ENCODE results near the gene ROBO1. TPM values are rescaled to one million over a fixed set of nuclear protein-coding genes. Genes with fewer than 3 reads are reported as not detected.

ROBO1 gene
- total RNA-seq, 1 experiment from 2014 or later: 32.2 TPM

GRCh38 chr3:78601249-78601648, 1166.5 kb downstream of the ROBO1 start:
- Mint-ChIP-seq H3K27me3 (ENCODE audit: insufficient read depth, unreplicated experiment) (no peaks in the 10 kb centered on the region), H3K27ac (ENCODE audit: low read depth, unreplicated experiment) (no peak overlapping the region), H3K4me1 (ENCODE audit: insufficient read depth, unreplicated experiment) (no peaks in the 10 kb centered on the region), H3K4me3 (ENCODE audit: unreplicated experiment) (no peak overlapping the region), H3K9me3 (ENCODE audit: unreplicated experiment) (no peaks in the 10 kb centered on the region), H3K36me3 (ENCODE audit: insufficient read depth, unreplicated experiment) (no peaks in the 10 kb centered on the region)
- ChIA-PET CTCF (interaction anchor here (0.5 kb wide), 1 partner anchor 1946 kb away, joined by 4 read pairs; no protein-coding TSS in a partner anchor), POLR2A (no interaction called here)
- BruUV-seq (replicated peaks): no TSS peak
- intact Hi-C loops (cut with micrococcal nuclease): no loop called here
- DNase-seq (ENCODE audit: unreplicated experiment): no peak
- TF ChIP-seq CTCF (IDR thresholded peaks at IDR 0.05; ENCODE audit: unreplicated experiment): no peak

- Mint-ChIP-seq H3K4me3 (ENCODE audit: unreplicated experiment) (no peak overlapping the region), H3K27me3 (ENCODE audit: insufficient read depth, unreplicated experiment) (no peaks in the 10 kb centered on the region), H3K27ac (ENCODE audit: low read depth, unreplicated experiment) (no peak overlapping the region), H3K36me3 (ENCODE audit: insufficient read depth, unreplicated experiment) (no peaks in the 10 kb centered on the region), H3K4me1 (ENCODE audit: insufficient read depth, unreplicated experiment) (no peaks in the 10 kb centered on the region), H3K9me3 (ENCODE audit: unreplicated experiment) (no peaks in the 10 kb centered on the region)
- ChIA-PET POLR2A (no interaction called here), CTCF (no interaction called here)
- no peak for TF ChIP-seq CTCF (IDR thresholded peaks at IDR 0.05; ENCODE audit: unreplicated experiment)
- intact Hi-C loops (cut with micrococcal nuclease): no loop called here
- no peak for DNase-seq (ENCODE audit: unreplicated experiment)
- BruUV-seq (replicated peaks): no TSS peak
Observed at GRCh38 chr3:78589778-78590177, 1178.0 kb downstream of the ROBO1 start.

GRCh38 chr3:78588906-78589621, 1178.7 kb downstream of the ROBO1 start:
- TF ChIP-seq CTCF (IDR thresholded peaks at IDR 0.05; ENCODE audit: unreplicated experiment): no peak
- no peak overlapping the region for H3K27ac Mint-ChIP-seq (ENCODE audit: low read depth, unreplicated experiment)
- intact Hi-C loops (cut with micrococcal nuclease): no loop called here
- CTCF ChIA-PET: no interaction called here
- no TSS peak for BruUV-seq (replicated peaks)
- no peaks in the 10 kb centered on the region for H3K27me3 Mint-ChIP-seq (ENCODE audit: insufficient read depth, unreplicated experiment)
- no peaks in the 10 kb centered on the region for H3K4me1 Mint-ChIP-seq (ENCODE audit: insufficient read depth, unreplicated experiment)
- H3K36me3 Mint-ChIP-seq (ENCODE audit: insufficient read depth, unreplicated experiment): no peaks in the 10 kb centered on the region
- H3K9me3 Mint-ChIP-seq (ENCODE audit: unreplicated experiment): no peaks in the 10 kb centered on the region
- H3K4me3 Mint-ChIP-seq (ENCODE audit: unreplicated experiment): no peak overlapping the region
- POLR2A ChIA-PET: no interaction called here
- DNase-seq (ENCODE audit: unreplicated experiment): no peak

GRCh38 chr3:78580681-78581080, 1187.1 kb downstream of the ROBO1 start:
- no TSS peak for BruUV-seq (replicated peaks)
- Mint-ChIP-seq H3K27me3 (ENCODE audit: insufficient read depth, unreplicated experiment) (no peaks in the 10 kb centered on the region), H3K4me3 (ENCODE audit: unreplicated experiment) (no peak overlapping the region), H3K36me3 (ENCODE audit: insufficient read depth, unreplicated experiment) (no peaks in the 10 kb centered on the region), H3K9me3 (ENCODE audit: unreplicated experiment) (no peaks in the 10 kb centered on the region), H3K27ac (ENCODE audit: low read depth, unreplicated experiment) (no peak overlapping the region), H3K4me1 (ENCODE audit: insufficient read depth, unreplicated experiment) (no peaks in the 10 kb centered on the region)
- ChIA-PET POLR2A (interaction anchor here (0.9 kb wide), 1 partner anchor 9 kb away, joined by 4 read pairs; no protein-coding TSS in a partner anchor), CTCF (no interaction called here)
- DNase-seq (ENCODE audit: unreplicated experiment): no peak
- intact Hi-C loops (cut with micrococcal nuclease): no loop called here
- no peak for TF ChIP-seq CTCF (IDR thresholded peaks at IDR 0.05; ENCODE audit: unreplicated experiment)

Measured in MCF 10A (cell line).